ENCODE results near the gene COG1. TPM values are rescaled to one million over a fixed set of nuclear protein-coding genes. Genes with fewer than 3 reads are reported as not detected.

The COG1 gene
- polyA plus RNA-seq, 1 donor (not counting 4 experiments of a cell fraction or from before 2014, with no cell fraction given) = 16.4 TPM

DNA sequence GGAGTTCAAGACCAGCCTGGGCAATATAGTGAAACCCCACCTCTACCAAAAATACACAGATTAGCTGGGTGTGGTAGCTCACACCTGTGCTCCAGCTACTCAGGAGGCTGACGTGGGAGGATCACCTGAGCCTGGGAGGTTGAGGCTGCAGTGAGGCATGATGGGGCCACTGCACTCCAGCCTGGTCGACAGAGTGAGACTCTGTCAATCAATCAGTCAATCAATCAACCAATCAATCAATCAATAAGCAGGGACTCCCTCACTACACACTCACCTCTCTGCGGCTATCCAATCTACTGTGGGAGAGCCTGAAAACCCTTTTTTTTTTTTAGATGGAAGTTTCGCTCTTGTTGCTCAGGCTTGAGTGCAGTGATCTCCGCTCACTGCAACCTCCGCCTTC lies 37.2 kb downstream of the COG1 start:
- DNase-seq (ENCODE audit: low read depth, low spot score) = no peak
- Histone ChIP-seq H2AFZ (ENCODE audit: control insufficient read depth, low read length) (no peak overlapping the region), H3K79me2 (ENCODE audit: control insufficient read depth, insufficient read depth, low read length) (peaks cover 63% of the 10 kb centered on the region), H3K27ac (ENCODE audit: control insufficient read depth, insufficient read depth, low read length) (no peak overlapping the region), H3K9me1 (ENCODE audit: control insufficient read depth, extremely low read depth, insufficient read depth, low read length) (peaks cover 3% of the 10 kb centered on the region), H3K27me3 (ENCODE audit: control insufficient read depth, extremely low read depth, insufficient read depth, low read length) (no peaks in the 10 kb centered on the region), H3K9ac (ENCODE audit: control insufficient read depth, extremely low read depth, insufficient read depth, low read length) (no peak overlapping the region), H3K9me3 (ENCODE audit: control insufficient read depth, low read depth, low read length) (no peaks in the 10 kb centered on the region), H4K20me1 (ENCODE audit: control insufficient read depth, extremely low read depth, insufficient read depth, low read length) (no peaks in the 10 kb centered on the region), H3K4me1 (ENCODE audit: control insufficient read depth, extremely low read depth, insufficient read depth, low read length) (peaks cover 43% of the 10 kb centered on the region), H3K4me3 (ENCODE audit: control insufficient read depth in 2 of 3, extremely low read depth in 1 of 3, insufficient read depth in 2 of 3, low read depth in 1 of 3, low read length in 3 of 3) (no peak overlapping the region), H3K4me2 (ENCODE audit: control insufficient read depth, extremely low read depth, insufficient read depth, low read depth, low read length) (no peak overlapping the region), H3K36me3 (ENCODE audit: control insufficient read depth in 2 of 2, extremely low read depth in 1 of 2, insufficient read depth in 2 of 2, low read length in 2 of 2) (no peaks in the 10 kb centered on the region)
- TF ChIP-seq, protein P1, sequence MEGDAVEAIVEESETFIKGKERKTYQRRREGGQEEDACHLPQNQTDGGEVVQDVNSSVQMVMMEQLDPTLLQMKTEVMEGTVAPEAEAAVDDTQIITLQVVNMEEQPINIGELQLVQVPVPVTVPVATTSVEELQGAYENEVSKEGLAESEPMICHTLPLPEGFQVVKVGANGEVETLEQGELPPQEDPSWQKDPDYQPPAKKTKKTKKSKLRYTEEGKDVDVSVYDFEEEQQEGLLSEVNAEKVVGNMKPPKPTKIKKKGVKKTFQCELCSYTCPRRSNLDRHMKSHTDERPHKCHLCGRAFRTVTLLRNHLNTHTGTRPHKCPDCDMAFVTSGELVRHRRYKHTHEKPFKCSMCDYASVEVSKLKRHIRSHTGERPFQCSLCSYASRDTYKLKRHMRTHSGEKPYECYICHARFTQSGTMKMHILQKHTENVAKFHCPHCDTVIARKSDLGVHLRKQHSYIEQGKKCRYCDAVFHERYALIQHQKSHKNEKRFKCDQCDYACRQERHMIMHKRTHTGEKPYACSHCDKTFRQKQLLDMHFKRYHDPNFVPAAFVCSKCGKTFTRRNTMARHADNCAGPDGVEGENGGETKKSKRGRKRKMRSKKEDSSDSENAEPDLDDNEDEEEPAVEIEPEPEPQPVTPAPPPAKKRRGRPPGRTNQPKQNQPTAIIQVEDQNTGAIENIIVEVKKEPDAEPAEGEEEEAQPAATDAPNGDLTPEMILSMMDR (optimal IDR thresholded peaks at IDR 0.05 in 1 of 3, IDR thresholded peaks at IDR 0.05 in 1 of 3, conservative IDR thresholded peaks at IDR 0.05 in 1 of 3; ENCODE audit: extremely low read depth in 1 of 3, insufficient read depth in 2 of 3, low read length in 3 of 3) = no peak
- TF ChIP-seq EZH2 (IDR thresholded peaks at IDR 0.05; ENCODE audit: low read length) = no peak
- FAIRE-seq = no peak
- dilution Hi-C loops (cut with MboI; ENCODE audit: extremely low pct_ligation_motif_present, low sequenced_read_pairs) = no loop called here

DNA sequence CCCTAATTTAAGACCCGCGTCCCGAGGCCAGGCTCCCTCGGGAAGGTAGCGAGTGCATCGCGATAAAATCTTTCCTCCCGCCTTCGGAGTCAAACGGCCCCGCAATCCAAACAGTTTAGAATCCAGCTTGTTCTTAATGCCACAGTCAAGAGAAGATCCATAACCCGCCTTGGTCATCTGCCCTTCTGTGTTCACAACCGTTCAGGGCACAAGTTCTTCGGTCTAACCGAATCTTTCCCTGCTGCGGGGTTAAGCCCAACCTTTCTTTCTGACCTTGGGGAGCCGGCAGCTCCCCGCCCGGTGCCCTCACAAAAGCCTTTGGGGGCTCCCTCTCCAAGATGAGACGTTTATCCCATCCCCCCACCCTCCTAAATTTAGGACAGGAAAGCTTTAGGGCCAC lies 38.5 kb downstream of the COG1 start:
- Histone ChIP-seq H3K27ac (ENCODE audit: control insufficient read depth, insufficient read depth, low read length) (peak overlapping the region; percentile 86), H3K36me3 (ENCODE audit: control insufficient read depth in 2 of 2, extremely low read depth in 1 of 2, insufficient read depth in 2 of 2, low read length in 2 of 2) (peaks cover 2 to 7% of the 10 kb centered on the region in 2 experiments), H3K9ac (ENCODE audit: control insufficient read depth, extremely low read depth, insufficient read depth, low read length) (peak overlapping the region; percentile 86), H3K9me3 (ENCODE audit: control insufficient read depth, low read depth, low read length) (no peaks in the 10 kb centered on the region), H3K4me2 (ENCODE audit: control insufficient read depth, extremely low read depth, insufficient read depth, low read depth, low read length) (peak overlapping the region; percentile 93), H3K4me1 (ENCODE audit: control insufficient read depth, extremely low read depth, insufficient read depth, low read length) (peaks cover 40% of the 10 kb centered on the region), H4K20me1 (ENCODE audit: control insufficient read depth, extremely low read depth, insufficient read depth, low read length) (no peaks in the 10 kb centered on the region), H3K79me2 (ENCODE audit: control insufficient read depth, insufficient read depth, low read length) (peaks cover 54% of the 10 kb centered on the region), H3K4me3 (ENCODE audit: control insufficient read depth in 2 of 3, extremely low read depth in 1 of 3, insufficient read depth in 2 of 3, low read depth in 1 of 3, low read length in 3 of 3) (peak overlapping the region; percentile 81 to 99 (median 98)), H3K27me3 (ENCODE audit: control insufficient read depth, extremely low read depth, insufficient read depth, low read length) (no peaks in the 10 kb centered on the region), H2AFZ (ENCODE audit: control insufficient read depth, low read length) (peak overlapping the region; percentile 83), H3K9me1 (ENCODE audit: control insufficient read depth, extremely low read depth, insufficient read depth, low read length) (peaks cover 3% of the 10 kb centered on the region)
- DNase-seq (ENCODE audit: low read depth, low spot score) = no peak
- FAIRE-seq = no peak
- dilution Hi-C loops (cut with MboI; ENCODE audit: extremely low pct_ligation_motif_present, low sequenced_read_pairs) = no loop called here
- TF ChIP-seq EZH2 (IDR thresholded peaks at IDR 0.05; ENCODE audit: low read length) = no peak
- TF ChIP-seq, protein P1 (optimal IDR thresholded peaks at IDR 0.05 in 1 of 3, IDR thresholded peaks at IDR 0.05 in 1 of 3, conservative IDR thresholded peaks at IDR 0.05 in 1 of 3; ENCODE audit: extremely low read depth in 1 of 3, insufficient read depth in 2 of 3, low read length in 3 of 3) = no peak
